B cell (primary cell): ENCODE measurements around the gene SIRPA. TPM values are rescaled to one million over a fixed set of nuclear protein-coding genes. Genes with fewer than 3 reads are reported as not detected.

Experiments used
- ATAC-seq: fragments of 200-7000 bp; cut with Tn5 transposase; one replicate; pipeline ENCODE4 v1.10.0; 2021; ENCODE audit warnings: low read depth, mild to moderate bottlenecking, moderate number of reproducible peaks, moderate library complexity
- CTCF ChIA-PET: fragments of 350-600 bp; sonication (Branson Sonifier 250); formaldehyde crosslinking; loops from one replicate; lab custom pipeline; 2021; ENCODE audit warnings: antibody characterized with exemption, inconsistent platforms; lab: Charles Lee
- POLR2A ChIA-PET: fragments of 350-600 bp; sonication (Branson Sonifier 250); formaldehyde crosslinking; loops from one replicate; lab custom pipeline; 2021; ENCODE audit warnings: antibody characterized with exemption; lab: Charles Lee
- DNase-seq: peaks from one replicate; pipeline ENCODE4 v3.0.0; 2013
- H2AFZ ChIP-seq: 2 replicates; pipeline ENCODE4 v1.6.1; 2012; ENCODE audit warnings: mild to moderate bottlenecking, low read depth, low read length; ENCODE audit not compliant: insufficient read depth, poor library complexity, severe bottlenecking
- H3K27ac ChIP-seq, 2 donors: 1 replicate in 1 of 2; 2 replicates in 1 of 2; pipeline ENCODE4 v1.5.1; 2012 to 2013; ENCODE audit warnings: low read length in 2 of 2, mild to moderate bottlenecking in 2 of 2, moderate library complexity in 1 of 2
- H3K27me3 ChIP-seq, 4 experiments: fragments of 200-600 bp in 1 of 4; sonication (generic) in 1 of 4; replicated peaks in 1 of 4; 1 replicate in 2 of 4; 2 replicates in 2 of 4; pipeline versions ENCODE4 v1.6.1 to v1.7.0; 2013 to 2016; ENCODE audit warnings: low read length in 3 of 4, mild to moderate bottlenecking in 2 of 4, mixed read lengths in 1 of 4, moderate library complexity in 1 of 4; ENCODE audit not compliant: insufficient read depth in 4 of 4, control insufficient read depth in 3 of 4; ENCODE audit errors: control extremely low read depth in 1 of 4
- H3K36me3 ChIP-seq, 2 experiments: replicated peaks in 1 of 2; 1 replicate in 1 of 2; 2 replicates in 1 of 2; pipeline versions ENCODE4 v1.6.1 to v1.7.1; 2013; ENCODE audit warnings: low read length in 1 of 2; ENCODE audit not compliant: insufficient read depth in 2 of 2, control insufficient read depth in 1 of 2; ENCODE audit errors: control extremely low read depth in 1 of 2, extremely low read depth in 1 of 2
- H3K4me1 ChIP-seq, 2 donors: fragments of 200-600 bp in 1 of 2; sonication (generic) in 1 of 2; 1 replicate in 1 of 2; 2 replicates in 1 of 2; pipeline versions ENCODE4 v1.5.1 to v1.6.1; 2013 to 2017; ENCODE audit warnings: low read length in 2 of 2; ENCODE audit not compliant: control insufficient read depth in 2 of 2, insufficient read depth in 2 of 2
- H3K4me2 ChIP-seq: replicated peaks from 2 replicates; pipeline ENCODE3; 2012; ENCODE audit warnings: mild to moderate bottlenecking, low read depth, low read length; ENCODE audit not compliant: poor library complexity, severe bottlenecking
- H3K4me3 ChIP-seq, 5 experiments: fragments of 200-600 bp in 1 of 5; sonication (generic) in 1 of 5; 1 replicate in 3 of 5; 2 replicates in 2 of 5; pipeline versions ENCODE4 v1.5.1 to v1.7.0; 2011 to 2016; ENCODE audit warnings: low read length in 4 of 5, mild to moderate bottlenecking in 4 of 5, low read depth in 2 of 5, control low read depth in 1 of 5, moderate library complexity in 1 of 5; ENCODE audit not compliant: insufficient read depth in 1 of 5; ENCODE audit errors: control extremely low read depth in 1 of 5, extremely low read depth in 1 of 5
- H3K79me2 ChIP-seq: fragments of 200-600 bp; sonication (generic); one replicate; pipeline ENCODE4 v1.6.0; 2016; ENCODE audit warnings: low read length; ENCODE audit not compliant: control insufficient read depth, insufficient read depth
- H3K9ac ChIP-seq: fragments of 200-600 bp; sonication (generic); 2 replicates; pipeline ENCODE4 v1.6.1; 2017; ENCODE audit warnings: mild to moderate bottlenecking, low read length, moderate library complexity
- H3K9me3 ChIP-seq, 3 donors: one replicate each; pipeline versions ENCODE4 v1.6.1 to v1.7.1; 2013; ENCODE audit warnings: low read length in 2 of 3; ENCODE audit not compliant: control insufficient read depth in 2 of 3, insufficient read depth in 1 of 3; ENCODE audit errors: control extremely low read depth in 1 of 3
- H4K20me1 ChIP-seq: 2 replicates; pipeline ENCODE4 v1.6.0; 2012; ENCODE audit warnings: mild to moderate bottlenecking, low read length; ENCODE audit not compliant: insufficient read depth, control insufficient read depth, poor library complexity, severe bottlenecking
- H3K27ac Mint-ChIP-seq: one replicate; pipeline ENCODE4 v1.8.0; 2021; ENCODE audit warnings: mixed read lengths
- H3K27me3 Mint-ChIP-seq: one replicate; pipeline ENCODE4 v1.8.0; 2021; ENCODE audit warnings: mixed read lengths
- H3K4me1 Mint-ChIP-seq: one replicate; pipeline ENCODE4 v1.8.0; 2021; ENCODE audit warnings: mixed read lengths
- H3K4me3 Mint-ChIP-seq: one replicate; pipeline ENCODE4 v1.8.0; 2021; ENCODE audit warnings: mixed read lengths
- H3K9me3 Mint-ChIP-seq: one replicate; pipeline ENCODE4 v1.8.0; 2022; ENCODE audit warnings: mixed read lengths; ENCODE audit not compliant: insufficient read depth
- EZH2 ChIP-seq: IDR thresholded peaks from 2 replicates; pipeline ENCODE4 v1.6.1; 2012; ENCODE audit warnings: borderline replicate concordance, low read depth, mild to moderate bottlenecking, moderate library complexity, low read length; ENCODE audit not compliant: insufficient read depth, poor library complexity, severe bottlenecking
- WGBS: methylation state at CpG from one replicate; pipeline ENCODE4 v1.1.5; 2013; ENCODE audit warnings: missing lambda C conversion rate; ENCODE audit not compliant: insufficient coverage; 5-methylcytosine and 5-hydroxymethylcytosine counted together
- intact Hi-C: fragments of 100-400 bp; cut with micrococcal nuclease; formaldehyde crosslinking; loops from one replicate; pipeline ENCODE4 v1.10.0; 2022
- polyA plus RNA-seq: library from polyadenylated mRNA; depleted of rRNA; stranded (reverse); fragments of >200 nt; gene quantifications from 2 replicates; pipeline ENCODE4 v1.2.3, GENCODE V29; 2012
- total RNA-seq, 2 donors: library from RNA; stranded (reverse); fragments of 120-200 nt in 1 of 2; gene quantifications; 1 replicate in 1 of 2; 2 replicates in 1 of 2; pipeline versions ENCODE4 v1.2.3 to v1.2.4, GENCODE V29; 2013 to 2022
- TF ChIP-seq, protein P1 (sequence below): fragments of 200-600 bp; IDR thresholded peaks from one replicate; pipeline ENCODE4 v1.8.0; 2022; ENCODE audit warnings: antibody characterized with exemption, mild to moderate bottlenecking

Gene SIRPA
- total and polyA plus RNA-seq, 2 donors (not counting 1 experiment from before 2014, with no cell fraction given) = 0.94 to 10.2 TPM

DNA sequence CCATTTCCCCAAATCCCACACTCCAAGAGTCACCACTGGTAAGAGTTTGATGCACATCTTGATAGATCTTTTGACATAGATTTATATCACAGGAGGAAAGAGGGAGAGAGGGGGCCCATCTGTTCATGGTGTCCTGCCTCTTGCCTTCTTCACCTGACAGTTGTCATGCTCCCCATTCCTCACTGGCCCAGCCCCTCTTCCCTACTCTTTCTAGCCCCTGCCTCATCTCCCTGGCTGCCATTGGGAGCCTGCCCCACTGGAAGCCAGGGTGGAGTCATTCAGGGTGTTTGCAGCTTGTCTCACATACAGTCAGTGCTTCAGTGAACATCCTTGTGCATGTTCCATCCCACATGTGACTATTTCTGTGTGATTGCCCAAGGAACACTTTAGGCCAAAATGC is 27.6 kb downstream of the SIRPA start:
- Histone ChIP-seq H3K79me2 (no peaks in the 10 kb centered on the region), H3K36me3 (no peaks in the 10 kb centered on the region), H3K4me2 (no peak overlapping the region), H2AFZ (no peak overlapping the region), H3K27ac (no peak overlapping the region), H4K20me1 (no peaks in the 10 kb centered on the region), H3K9ac (no peak overlapping the region), H3K9me3 (no peaks in the 10 kb centered on the region), H3K4me1 (peaks cover 10 to 12% of the 10 kb centered on the region in 2 donors), H3K4me3 (no peak overlapping the region), H3K27me3 (no peaks in the 10 kb centered on the region)
- intact Hi-C loops = no loop called here
- TF ChIP-seq, protein P1, sequence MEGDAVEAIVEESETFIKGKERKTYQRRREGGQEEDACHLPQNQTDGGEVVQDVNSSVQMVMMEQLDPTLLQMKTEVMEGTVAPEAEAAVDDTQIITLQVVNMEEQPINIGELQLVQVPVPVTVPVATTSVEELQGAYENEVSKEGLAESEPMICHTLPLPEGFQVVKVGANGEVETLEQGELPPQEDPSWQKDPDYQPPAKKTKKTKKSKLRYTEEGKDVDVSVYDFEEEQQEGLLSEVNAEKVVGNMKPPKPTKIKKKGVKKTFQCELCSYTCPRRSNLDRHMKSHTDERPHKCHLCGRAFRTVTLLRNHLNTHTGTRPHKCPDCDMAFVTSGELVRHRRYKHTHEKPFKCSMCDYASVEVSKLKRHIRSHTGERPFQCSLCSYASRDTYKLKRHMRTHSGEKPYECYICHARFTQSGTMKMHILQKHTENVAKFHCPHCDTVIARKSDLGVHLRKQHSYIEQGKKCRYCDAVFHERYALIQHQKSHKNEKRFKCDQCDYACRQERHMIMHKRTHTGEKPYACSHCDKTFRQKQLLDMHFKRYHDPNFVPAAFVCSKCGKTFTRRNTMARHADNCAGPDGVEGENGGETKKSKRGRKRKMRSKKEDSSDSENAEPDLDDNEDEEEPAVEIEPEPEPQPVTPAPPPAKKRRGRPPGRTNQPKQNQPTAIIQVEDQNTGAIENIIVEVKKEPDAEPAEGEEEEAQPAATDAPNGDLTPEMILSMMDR = no peak
- TF ChIP-seq EZH2 = no peak
- Mint-ChIP-seq H3K4me3 (no peak overlapping the region), H3K27ac (no peak overlapping the region), H3K27me3 (no peaks in the 10 kb centered on the region), H3K9me3 (no peaks in the 10 kb centered on the region), H3K4me1 (peaks cover 11% of the 10 kb centered on the region)
- ATAC-seq (no peak), DNase-seq (no peak)
- CTCF ChIA-PET = no interaction called here
- POLR2A ChIA-PET = interaction anchor here (0.6 kb wide), 1 partner anchor 245 kb away, joined by 5 read pairs; no protein-coding TSS in a partner anchor

DNA sequence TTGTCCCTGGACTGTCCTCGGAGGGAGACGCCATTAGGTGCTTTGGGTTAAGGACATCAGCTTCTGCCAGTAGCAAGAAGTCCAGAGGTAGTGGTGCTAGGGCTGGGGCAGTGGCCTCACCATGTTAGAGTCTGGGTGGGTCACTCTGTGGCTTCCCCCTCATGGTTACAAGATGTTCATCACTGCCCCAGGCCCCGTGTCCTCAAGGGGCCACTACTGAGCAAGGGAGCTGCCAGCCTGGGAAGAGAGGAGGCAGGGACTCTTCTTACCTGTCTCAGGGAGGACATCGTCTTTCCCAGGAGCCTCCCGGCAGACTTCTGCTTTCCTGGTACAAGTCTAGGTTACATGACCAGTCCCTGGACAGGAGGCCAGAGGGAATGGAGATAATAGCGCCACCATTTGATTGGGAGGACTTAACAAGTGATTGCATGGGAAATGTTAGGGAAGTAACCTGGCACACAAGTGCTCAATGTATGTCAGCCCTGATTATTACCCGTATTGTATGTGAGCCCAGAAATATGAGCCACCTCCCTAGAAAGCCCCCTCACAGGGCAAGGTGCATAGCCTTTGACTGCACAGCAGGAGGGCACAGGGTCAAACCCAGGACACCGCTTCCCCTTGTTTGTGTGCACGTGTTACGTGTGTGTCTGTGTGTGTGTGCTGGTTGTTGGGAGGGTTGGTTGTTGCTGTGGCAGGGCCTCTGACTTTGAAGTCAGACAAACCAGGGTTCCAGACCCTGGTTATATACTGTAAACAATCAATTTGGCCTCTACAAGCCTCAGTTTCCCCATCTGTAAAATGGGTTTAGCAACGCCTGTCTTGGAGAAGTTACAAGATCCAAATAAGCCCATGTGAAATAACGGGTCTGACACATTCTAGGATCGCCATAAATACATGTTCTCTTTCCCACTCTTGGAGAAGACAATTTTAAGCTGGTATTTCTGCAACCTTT is 30.0 kb downstream of the SIRPA start:
- no peak for TF ChIP-seq EZH2
- TF ChIP-seq, protein P1 = no peak
- Histone ChIP-seq H3K4me3 (no peak overlapping the region), H3K79me2 (no peaks in the 10 kb centered on the region), H3K4me1 (peaks cover 10 to 15% of the 10 kb centered on the region in 2 donors), H3K36me3 (no peaks in the 10 kb centered on the region), H3K9ac (no peak overlapping the region), H3K27me3 (no peaks in the 10 kb centered on the region), H3K9me3 (no peaks in the 10 kb centered on the region), H4K20me1 (no peaks in the 10 kb centered on the region), H3K4me2 (no peak overlapping the region), H2AFZ (no peak overlapping the region), H3K27ac (no peak overlapping the region)
- no peak overlapping the region for H3K27ac Mint-ChIP-seq
- no peaks in the 10 kb centered on the region for H3K27me3 Mint-ChIP-seq
- intact Hi-C loops = no loop called here
- H3K9me3 Mint-ChIP-seq = no peaks in the 10 kb centered on the region
- no peak overlapping the region for H3K4me3 Mint-ChIP-seq
- DNase-seq (no peak), ATAC-seq (no peak)
- WGBS = 96% methylated on average over 8 of the region's 13 CpGs
- H3K4me1 Mint-ChIP-seq = peaks cover 21% of the 10 kb centered on the region
- CTCF ChIA-PET = interaction anchor here (1.1 kb wide), 1 partner anchor 32 kb away, joined by 3 read pairs; no protein-coding TSS in a partner anchor
- POLR2A ChIA-PET = no interaction called here
